Activated B cell treated with CpG ODN at 0.5 μM for 24 hours (primary cell): ENCODE measurements around the gene CYTL1. TPM values are rescaled to one million over a fixed set of nuclear protein-coding genes. Genes with fewer than 3 reads are reported as not detected.

ENCODE experiments used
- ATAC-seq: fragments of 200-7000 bp; cut with Tn5 transposase; one replicate; pipeline ENCODE4 v1.10.0; 2021; ENCODE audit warnings: low read depth, mild to moderate bottlenecking, moderate library complexity
- CTCF ChIA-PET: fragments of 350-600 bp; sonication (Branson Sonifier 250); formaldehyde crosslinking; loops from one replicate; lab custom pipeline; 2021; ENCODE audit warnings: antibody characterized with exemption; lab: Charles Lee
- POLR2A ChIA-PET: fragments of 350-600 bp; sonication (Branson Sonifier 250); formaldehyde crosslinking; loops from one replicate; lab custom pipeline; 2021; ENCODE audit warnings: antibody characterized with exemption; lab: Charles Lee
- DNase-seq: peaks from one replicate; pipeline ENCODE4 v3.0.0; 2022
- H3K27ac Mint-ChIP-seq: one replicate; pipeline ENCODE4 v1.8.0; 2020; ENCODE audit warnings: mixed read lengths
- H3K27me3 Mint-ChIP-seq: one replicate; pipeline ENCODE4 v1.8.0; 2021; ENCODE audit warnings: mixed read lengths
- H3K36me3 Mint-ChIP-seq: one replicate; pipeline ENCODE4 v1.8.0; 2021; ENCODE audit warnings: low read depth, mixed read lengths
- H3K4me1 Mint-ChIP-seq: one replicate; pipeline ENCODE4 v1.8.0; 2021; ENCODE audit warnings: mixed read lengths
- H3K4me3 Mint-ChIP-seq: one replicate; pipeline ENCODE4 v1.8.0; 2020; ENCODE audit warnings: mild to moderate bottlenecking, mixed read lengths
- H3K9me3 Mint-ChIP-seq: one replicate; pipeline ENCODE4 v1.8.0; 2020; ENCODE audit warnings: mixed read lengths
- intact Hi-C: fragments of 100-400 bp; cut with micrococcal nuclease; formaldehyde crosslinking; loops from one replicate; pipeline ENCODE4 v1.15.1; 2024
- total RNA-seq: library from RNA; stranded (reverse); gene quantifications from 2 replicates; pipeline ENCODE4 v1.2.3, GENCODE V29; 2022
- TF ChIP-seq, protein P1 (sequence below): fragments of 200-600 bp; IDR thresholded peaks from one replicate; pipeline ENCODE4 v1.8.0; 2022; ENCODE audit warnings: antibody characterized with exemption, mild to moderate bottlenecking

The CYTL1 gene
- total RNA-seq, 1 donor from 2014 or later = not detected

DNA sequence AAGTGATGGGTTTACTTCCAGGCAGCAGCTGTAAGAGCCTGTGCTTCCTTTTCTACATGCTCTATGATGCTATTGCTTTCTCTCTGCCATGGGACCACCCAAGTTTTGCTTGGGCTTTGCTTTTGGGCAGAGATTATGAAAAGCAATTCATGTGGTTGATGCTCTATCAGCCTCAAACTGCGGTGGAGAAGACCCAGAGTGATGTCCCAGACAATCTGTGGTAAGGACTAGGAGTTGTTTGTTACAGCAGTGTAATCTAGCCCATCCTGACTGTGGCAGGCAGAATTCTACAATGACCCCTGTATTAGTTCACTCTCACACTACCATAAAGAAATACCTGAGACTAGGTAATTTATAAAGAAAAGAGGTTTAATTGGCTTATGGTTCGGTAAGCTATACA lies 9.2 kb upstream of the CYTL1 start:
- H3K9me3 Mint-ChIP-seq = no peaks in the 10 kb centered on the region
- POLR2A ChIA-PET = no interaction called here
- H3K4me1 Mint-ChIP-seq = peaks cover 4% of the 10 kb centered on the region
- TF ChIP-seq, protein P1, sequence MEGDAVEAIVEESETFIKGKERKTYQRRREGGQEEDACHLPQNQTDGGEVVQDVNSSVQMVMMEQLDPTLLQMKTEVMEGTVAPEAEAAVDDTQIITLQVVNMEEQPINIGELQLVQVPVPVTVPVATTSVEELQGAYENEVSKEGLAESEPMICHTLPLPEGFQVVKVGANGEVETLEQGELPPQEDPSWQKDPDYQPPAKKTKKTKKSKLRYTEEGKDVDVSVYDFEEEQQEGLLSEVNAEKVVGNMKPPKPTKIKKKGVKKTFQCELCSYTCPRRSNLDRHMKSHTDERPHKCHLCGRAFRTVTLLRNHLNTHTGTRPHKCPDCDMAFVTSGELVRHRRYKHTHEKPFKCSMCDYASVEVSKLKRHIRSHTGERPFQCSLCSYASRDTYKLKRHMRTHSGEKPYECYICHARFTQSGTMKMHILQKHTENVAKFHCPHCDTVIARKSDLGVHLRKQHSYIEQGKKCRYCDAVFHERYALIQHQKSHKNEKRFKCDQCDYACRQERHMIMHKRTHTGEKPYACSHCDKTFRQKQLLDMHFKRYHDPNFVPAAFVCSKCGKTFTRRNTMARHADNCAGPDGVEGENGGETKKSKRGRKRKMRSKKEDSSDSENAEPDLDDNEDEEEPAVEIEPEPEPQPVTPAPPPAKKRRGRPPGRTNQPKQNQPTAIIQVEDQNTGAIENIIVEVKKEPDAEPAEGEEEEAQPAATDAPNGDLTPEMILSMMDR = no peak
- intact Hi-C loops = no loop called here
- H3K36me3 Mint-ChIP-seq = no peaks in the 10 kb centered on the region
- H3K27ac Mint-ChIP-seq = no peak overlapping the region
- ATAC-seq = no peak
- H3K4me3 Mint-ChIP-seq = no peak overlapping the region
- H3K27me3 Mint-ChIP-seq = peaks cover 8% of the 10 kb centered on the region
- CTCF ChIA-PET = no interaction called here
- DNase-seq = no peak

GRCh38 chr4:5027346-5027745 lies 8.1 kb upstream of the CYTL1 start:
- no peak overlapping the region for H3K27ac Mint-ChIP-seq
- DNase-seq = no peak
- ChIA-PET CTCF (no interaction called here), POLR2A (no interaction called here)
- no peaks in the 10 kb centered on the region for H3K36me3 Mint-ChIP-seq
- H3K4me1 Mint-ChIP-seq = no peaks in the 10 kb centered on the region
- H3K9me3 Mint-ChIP-seq = peaks cover 4% of the 10 kb centered on the region
- TF ChIP-seq, protein P1 = no peak
- intact Hi-C loops = no loop called here
- no peak overlapping the region for H3K4me3 Mint-ChIP-seq
- ATAC-seq = no peak
- peaks cover 8% of the 10 kb centered on the region for H3K27me3 Mint-ChIP-seq

GRCh38 chr4:5026371-5026770 lies 7.1 kb upstream of the CYTL1 start:
- H3K27ac Mint-ChIP-seq = no peak overlapping the region
- ATAC-seq (no peak), DNase-seq (no peak)
- POLR2A ChIA-PET = no interaction called here
- H3K4me3 Mint-ChIP-seq = no peak overlapping the region
- intact Hi-C loops = no loop called here
- H3K4me1 Mint-ChIP-seq = no peaks in the 10 kb centered on the region
- TF ChIP-seq, protein P1 = no peak
- H3K27me3 Mint-ChIP-seq = peaks cover 8% of the 10 kb centered on the region
- peaks cover 4% of the 10 kb centered on the region for H3K9me3 Mint-ChIP-seq
- H3K36me3 Mint-ChIP-seq = no peaks in the 10 kb centered on the region
- CTCF ChIA-PET = no interaction called here

DNA sequence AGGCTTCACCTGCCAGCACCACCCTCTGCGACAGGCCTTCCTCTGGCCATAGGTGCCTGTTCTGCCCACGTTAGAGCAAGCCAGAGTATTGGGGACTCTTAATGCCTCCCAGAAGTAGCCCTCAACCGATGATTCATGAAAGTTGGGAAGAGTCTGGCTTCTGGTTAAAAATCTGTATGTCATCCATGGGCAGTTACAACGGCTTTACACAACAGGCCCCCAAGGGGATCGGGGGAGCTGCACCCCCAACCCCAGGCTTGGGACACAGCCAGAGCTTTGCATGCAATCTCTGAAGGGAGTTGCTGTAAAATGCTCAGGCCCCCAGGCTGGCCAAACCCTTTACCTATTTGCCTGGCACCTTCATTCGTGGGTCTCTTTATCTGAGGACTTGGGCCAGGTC lies 5.4 kb upstream of the CYTL1 start:
- TF ChIP-seq, protein P1 = no peak
- ChIA-PET CTCF (no interaction called here), POLR2A (no interaction called here)
- Mint-ChIP-seq H3K27ac (no peak overlapping the region), H3K4me1 (no peaks in the 10 kb centered on the region), H3K9me3 (peaks cover 4% of the 10 kb centered on the region), H3K36me3 (no peaks in the 10 kb centered on the region), H3K27me3 (peaks cover 15% of the 10 kb centered on the region), H3K4me3 (no peak overlapping the region)
- intact Hi-C loops = no loop called here
- ATAC-seq (no peak), DNase-seq (no peak)

- CTCF ChIA-PET = no interaction called here
- intact Hi-C loops = no loop called here
- TF ChIP-seq, protein P1 = no peak
- H3K4me1 Mint-ChIP-seq = peaks cover 1% of the 10 kb centered on the region
- no peaks in the 10 kb centered on the region for H3K36me3 Mint-ChIP-seq
- no peak for DNase-seq
- POLR2A ChIA-PET = no interaction called here
- H3K4me3 Mint-ChIP-seq = no peak overlapping the region
- no peak for ATAC-seq
- no peak overlapping the region for H3K27ac Mint-ChIP-seq
- peaks cover 28% of the 10 kb centered on the region for H3K27me3 Mint-ChIP-seq
- H3K9me3 Mint-ChIP-seq = peaks cover 4% of the 10 kb centered on the region
These were observed 2.3 kb upstream of the CYTL1 start for GRCh38 chr4:5021546-5021945.
